ENCODE data around the gene EIF2AK2. TPM values are rescaled to one million over a fixed set of nuclear protein-coding genes. Genes with fewer than 3 reads are reported as not detected.
A peak's percentile ranks its signal among the peaks of the same experiment; 100 is the strongest.
"Not testable (repeated sequence)": the region's sequence is repeated elsewhere in the genome, so short reads cannot be mapped to it uniquely, and the experiment has no call there.

EIF2AK2 gene
- total and polyA plus RNA-seq, 10 donors, result 4.0 to 48.2 (median 33.9) TPM

GRCh38 chr2:37201766-37202165 lies 45.0 kb upstream of the EIF2AK2 start:
- peaks cover 0 to 17% (median 12%) of the 10 kb centered on the region in 8 donors for H3K9me3 ChIP-seq
- no peak for TF ChIP-seq CTCF (IDR thresholded peaks at IDR 0.05 in 8 of 11, conservative IDR thresholded peaks at IDR 0.05 in 3 of 11)
- no peak for TF ChIP-seq POLR2AphosphoS5 (IDR thresholded peaks at IDR 0.05)
- TF ChIP-seq POLR2A (IDR thresholded peaks at IDR 0.05), result no peak
- no peak overlapping the region for H3K4me3 ChIP-seq
- DNase-seq, result no peak
- no peaks in the 10 kb centered on the region for H3K27me3 ChIP-seq (replicated peaks in 1 of 7)
- H3K4me1 ChIP-seq, result peaks cover 8 to 45% (median 23%) of the 10 kb centered on the region in 6 donors
- intact Hi-C loops (cut with DNase I; ENCODE audit: low total_unique reads), result no loop called here
- 38 to 59% (median 46%) methylated on average over 1 of the region's 1 CpG for WGBS, 5 donors
- H3K36me3 ChIP-seq, result peaks cover 13 to 71% (median 51%) of the 10 kb centered on the region in 6 donors
- H3K27ac ChIP-seq, result peak overlapping the region in 1 of 8 donors; percentile 10

DNA sequence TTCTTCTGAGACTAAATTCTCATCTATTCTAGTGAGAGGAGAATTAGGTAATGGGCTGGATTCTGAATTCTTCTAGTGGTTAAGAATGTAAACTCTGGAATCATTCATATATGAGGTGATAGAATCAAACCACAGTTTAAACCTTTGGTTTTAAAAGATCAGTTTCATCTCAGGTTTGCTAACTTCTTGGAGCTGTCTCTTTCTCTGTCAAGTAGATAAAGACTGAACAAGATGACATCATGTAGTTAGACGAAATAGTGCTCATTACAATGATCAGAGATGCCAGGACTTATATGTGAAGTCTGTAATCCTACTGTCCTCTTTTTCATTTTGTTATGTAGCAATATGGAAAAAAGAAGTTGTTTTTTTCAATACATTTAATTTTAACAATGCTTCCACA lies 44.4 kb upstream of the EIF2AK2 start:
- intact Hi-C loops (cut with DNase I; ENCODE audit: low total_unique reads), result no loop called here
- Histone ChIP-seq H3K4me3 (no peak overlapping the region), H3K9me3 (peaks cover 0 to 11% (median 9%) of the 10 kb centered on the region in 8 donors), H3K27ac (no peak overlapping the region), H3K27me3 (replicated peaks in 1 of 7) (no peaks in the 10 kb centered on the region), H3K36me3 (peaks cover 8 to 65% (median 45%) of the 10 kb centered on the region in 6 donors), H3K4me1 (peaks cover 8 to 46% (median 23%) of the 10 kb centered on the region in 6 donors)
- TF ChIP-seq POLR2A (IDR thresholded peaks at IDR 0.05), result no peak
- DNase-seq, result no peak
- WGBS, 5 donors, result 67 to 84% (median 79%) methylated on average over 1 of the region's 1 CpG

GRCh38 chr2:37198681-37199065 lies 41.9 kb upstream of the EIF2AK2 start:
- DNase-seq, result no peak
- Histone ChIP-seq H3K9me3 (peaks cover 0 to 5% (median 4%) of the 10 kb centered on the region in 8 donors), H3K27me3 (replicated peaks in 1 of 7) (no peaks in the 10 kb centered on the region), H3K36me3 (peaks cover 3 to 40% (median 28%) of the 10 kb centered on the region in 6 donors), H3K4me1 (peaks cover 8 to 54% (median 25%) of the 10 kb centered on the region in 6 donors), H3K27ac (no peak overlapping the region), H3K4me3 (no peak overlapping the region)
- 88 to 95% (median 93%) methylated on average over 8 of the region's 8 CpGs for WGBS, 5 donors
- TF ChIP-seq CTCF (IDR thresholded peaks at IDR 0.05 in 8 of 11, conservative IDR thresholded peaks at IDR 0.05 in 3 of 11), result no peak
- TF ChIP-seq POLR2AphosphoS5 (IDR thresholded peaks at IDR 0.05), result no peak
- no peak for TF ChIP-seq POLR2A (IDR thresholded peaks at IDR 0.05)
- intact Hi-C loops (cut with DNase I; ENCODE audit: low total_unique reads), result no loop called here

DNA sequence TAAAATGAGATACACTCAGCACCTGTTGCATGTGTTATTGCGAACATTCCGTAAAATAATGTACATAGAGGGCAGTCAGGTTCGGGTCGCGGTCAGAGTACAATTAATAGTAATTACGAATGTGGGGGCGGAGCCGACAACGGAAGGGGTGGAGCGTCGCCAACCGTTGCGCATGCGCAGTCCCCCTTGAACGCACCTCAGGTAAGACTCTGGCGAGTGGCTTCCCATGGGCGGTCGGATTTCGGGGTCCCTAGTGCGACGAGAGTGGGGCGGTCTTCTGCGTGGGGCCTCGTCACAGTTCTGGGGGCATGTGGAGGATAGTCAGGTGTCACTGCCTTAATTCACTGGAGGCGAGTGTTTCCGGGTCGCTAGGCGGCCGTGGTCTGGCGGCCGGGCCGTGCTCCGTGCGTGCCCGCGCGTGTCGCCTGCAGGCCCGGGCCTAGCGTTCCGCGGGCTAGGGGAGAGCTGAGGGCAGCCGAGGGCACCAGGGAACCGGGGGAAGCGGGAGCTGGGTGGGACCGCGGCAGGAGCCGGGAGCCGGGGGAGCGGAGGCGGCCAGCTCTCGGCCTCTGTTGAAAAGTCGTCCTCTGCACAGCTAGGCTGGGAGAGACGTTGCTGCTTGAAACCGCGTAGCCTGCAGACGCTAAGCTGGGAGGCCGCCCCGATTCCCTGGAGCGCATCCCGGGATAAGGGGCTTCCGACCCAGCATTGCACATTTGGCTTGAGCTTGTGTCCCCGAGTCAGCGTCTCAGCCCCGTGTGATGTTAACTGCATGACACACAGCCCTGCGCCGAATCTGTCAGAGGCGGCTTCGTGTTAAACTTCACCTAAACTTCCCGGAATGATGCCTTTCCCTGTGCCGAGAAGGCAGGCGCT lies 39.8 kb upstream of the EIF2AK2 start, which contains the start of gene CEBPZOS:
CEBPZOS (plus strand) TSS at position 177 of the 876 bp plus-strand sequence. CDS start 3,209 bp downstream, outside the sequence.
- peak; percentile 38 to 56 (median 53) for TF ChIP-seq POLR2A (IDR thresholded peaks at IDR 0.05)
- peak; percentile 96 to 98 (median 97) for TF ChIP-seq POLR2AphosphoS5 (IDR thresholded peaks at IDR 0.05)
- peak in 1 of 11 experiments; percentile 4 for TF ChIP-seq CTCF (IDR thresholded peaks at IDR 0.05 in 8 of 11, conservative IDR thresholded peaks at IDR 0.05 in 3 of 11)
- WGBS, 5 donors, result 0 to 7% (median 0%) methylated on average over 31 to 72 of the region's 72 CpGs
- intact Hi-C loops (cut with DNase I; ENCODE audit: low total_unique reads), result no loop called here
- DNase-seq, result peak; percentile 96
- peaks cover 0 to 19% (median 10%) of the 10 kb centered on the region in 6 donors for H3K36me3 ChIP-seq
- no peaks in the 10 kb centered on the region for H3K27me3 ChIP-seq (replicated peaks in 1 of 7)
- peak within 1 kb of the TSS; percentile 78 to 95 (median 92) for H3K27ac ChIP-seq
- H3K9me3 ChIP-seq, result no peaks in the 10 kb centered on the region
- peaks cover 8 to 54% (median 25%) of the 10 kb centered on the region in 6 donors for H3K4me1 ChIP-seq
- peak within 1 kb of the TSS; percentile 65 to 94 (median 80) for H3K4me3 ChIP-seq

GRCh38 chr2:37195862-37196319 lies 39.1 kb upstream of the EIF2AK2 start:
- intact Hi-C loops (cut with DNase I; ENCODE audit: low total_unique reads); DNase-seq; H3K27me3 ChIP-seq (replicated peaks in 1 of 7); H3K9me3 ChIP-seq: not testable (repeated sequence)
- Histone ChIP-seq H3K4me3 (peak overlapping the region; percentile 65 to 94 (median 80)), H3K36me3 (peaks cover 0 to 12% (median 6%) of the 10 kb centered on the region in 6 donors), H3K27ac (peak overlapping the region; percentile 78 to 95 (median 92)), H3K4me1 (peaks cover 8 to 50% (median 25%) of the 10 kb centered on the region in 6 donors)
- 80 to 84% (median 82%) methylated on average over 19 to 20 of the region's 20 CpGs for WGBS, 5 donors

Data from spleen (tissue), 11 donors.